ENCODE results near the gene RNF212B. TPM values are rescaled to one million over a fixed set of nuclear protein-coding genes. Genes with fewer than 3 reads are reported as not detected.
A peak's percentile ranks its signal among the peaks of the same experiment; 100 is the strongest.

RNF212B gene
- total and polyA plus RNA-seq, 2 of the 13 experiments (the other 11 are each of a cell fraction or from before 2014, with no cell fraction given): 0.05 TPM; not detected in 1

DNA sequence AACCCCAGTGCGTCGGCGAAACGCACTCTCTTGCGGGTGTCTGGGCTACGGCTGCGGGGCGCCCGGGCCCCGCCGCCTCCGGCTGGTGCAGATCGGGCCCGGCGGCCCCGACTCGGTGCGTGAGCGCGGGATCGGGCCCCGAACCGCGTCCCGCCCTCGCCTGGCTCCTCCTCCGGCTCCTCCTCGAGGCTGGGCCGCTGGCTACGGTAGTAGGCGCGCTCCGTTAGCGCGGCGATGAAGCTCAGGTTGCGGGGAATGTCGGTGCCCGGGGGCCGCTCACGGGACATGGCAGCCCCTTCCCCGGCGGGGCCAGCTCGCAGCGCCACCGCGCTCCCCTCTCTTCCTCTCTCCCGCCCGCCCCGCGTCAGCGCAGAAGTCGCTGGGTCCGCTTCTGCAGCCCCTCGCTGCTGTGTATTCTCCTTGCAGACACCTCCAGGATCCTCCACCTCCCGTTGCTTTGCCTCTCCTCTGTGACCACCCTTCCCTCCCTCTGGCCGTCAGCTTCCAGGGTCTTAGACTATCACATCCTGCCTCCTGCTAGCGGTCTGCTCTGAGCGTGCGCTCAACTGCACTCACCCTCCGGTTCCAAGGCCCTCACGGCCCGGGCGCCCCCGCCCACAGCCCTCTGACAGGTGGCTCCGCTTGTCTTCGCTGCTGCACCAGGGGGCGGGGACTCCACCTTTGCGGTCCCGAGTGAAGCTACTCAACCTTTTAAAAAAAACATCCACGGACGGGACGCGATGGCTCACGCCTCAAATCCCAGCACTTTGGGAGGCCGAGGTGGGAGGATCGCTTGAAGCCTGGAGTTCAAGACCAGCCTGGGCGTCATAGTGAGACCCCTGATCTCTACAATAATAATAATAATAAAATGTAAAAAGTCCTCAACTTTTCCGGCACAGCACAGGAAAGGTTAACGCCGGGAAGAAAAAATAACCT, 64.8 kb downstream of the RNF212B start, which contains the start of gene PPP1R3E (continued):
- no peak for TF ChIP-seq ZBTB39 (CRISPR knock-in tag; IDR thresholded peaks at IDR 0.05)
- peak; percentile 74; the same call in 1 of the 2 replicates for TF ChIP-seq ZNF792 (CRISPR knock-in tag; IDR thresholded peaks at IDR 0.05)
- peak; percentile 90 for TF ChIP-seq SAP130 (CRISPR knock-in tag; IDR thresholded peaks at IDR 0.05; ENCODE audit: low read depth)
- TF ChIP-seq, protein P1, sequence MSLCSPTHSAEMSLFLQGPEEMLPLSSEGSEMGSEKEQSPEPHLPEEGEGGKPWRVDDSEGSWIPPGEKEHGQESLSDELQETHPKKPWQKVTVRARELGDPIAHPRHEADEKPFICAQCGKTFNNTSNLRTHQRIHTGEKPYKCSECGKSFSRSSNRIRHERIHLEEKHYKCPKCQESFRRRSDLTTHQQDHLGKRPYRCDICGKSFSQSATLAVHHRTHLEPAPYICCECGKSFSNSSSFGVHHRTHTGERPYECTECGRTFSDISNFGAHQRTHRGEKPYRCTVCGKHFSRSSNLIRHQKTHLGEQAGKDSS (CRISPR knock-in tag; IDR thresholded peaks at IDR 0.05; ENCODE audit: borderline replicate concordance, low read depth): peak; percentile 60; the same call in 1 of the 2 replicates
- 0 out of 2 replicates have a peak, but pooled peaks have one; percentile 52 for TF ChIP-seq TEF (CRISPR knock-in tag; IDR thresholded peaks at IDR 0.05)
- peak; percentile 84; the same call in 1 of the 2 replicates for TF ChIP-seq ZSCAN12 (CRISPR knock-in tag; IDR thresholded peaks at IDR 0.05)
- TF ChIP-seq, protein P2, sequence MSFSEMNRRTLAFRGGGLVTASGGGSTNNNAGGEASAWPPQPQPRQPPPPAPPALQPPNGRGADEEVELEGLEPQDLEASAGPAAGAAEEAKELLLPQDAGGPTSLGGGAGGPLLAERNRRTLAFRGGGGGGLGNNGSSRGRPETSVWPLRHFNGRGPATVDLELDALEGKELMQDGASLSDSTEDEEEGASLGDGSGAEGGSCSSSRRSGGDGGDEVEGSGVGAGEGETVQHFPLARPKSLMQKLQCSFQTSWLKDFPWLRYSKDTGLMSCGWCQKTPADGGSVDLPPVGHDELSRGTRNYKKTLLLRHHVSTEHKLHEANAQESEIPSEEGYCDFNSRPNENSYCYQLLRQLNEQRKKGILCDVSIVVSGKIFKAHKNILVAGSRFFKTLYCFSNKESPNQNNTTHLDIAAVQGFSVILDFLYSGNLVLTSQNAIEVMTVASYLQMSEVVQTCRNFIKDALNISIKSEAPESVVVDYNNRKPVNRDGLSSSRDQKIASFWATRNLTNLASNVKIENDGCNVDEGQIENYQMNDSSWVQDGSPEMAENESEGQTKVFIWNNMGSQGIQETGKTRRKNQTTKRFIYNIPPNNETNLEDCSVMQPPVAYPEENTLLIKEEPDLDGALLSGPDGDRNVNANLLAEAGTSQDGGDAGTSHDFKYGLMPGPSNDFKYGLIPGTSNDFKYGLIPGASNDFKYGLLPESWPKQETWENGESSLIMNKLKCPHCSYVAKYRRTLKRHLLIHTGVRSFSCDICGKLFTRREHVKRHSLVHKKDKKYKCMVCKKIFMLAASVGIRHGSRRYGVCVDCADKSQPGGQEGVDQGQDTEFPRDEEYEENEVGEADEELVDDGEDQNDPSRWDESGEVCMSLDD (CRISPR knock-in tag; IDR thresholded peaks at IDR 0.05; ENCODE audit: borderline replicate concordance): no peak; the same call in 1 of the 2 replicates
- no peak for TF ChIP-seq KDM6A (CRISPR knock-in tag; IDR thresholded peaks at IDR 0.05; ENCODE audit: low read depth)
- TF ChIP-seq NR1H2 (CRISPR knock-in tag; IDR thresholded peaks at IDR 0.05; ENCODE audit: borderline replicate concordance, low read depth): no peak; the same call in 1 of the 2 replicates
- TF ChIP-seq ZNF354B (CRISPR knock-in tag; IDR thresholded peaks at IDR 0.05): 0 out of 2 replicates have a peak, but pooled peaks have one; percentile 60
- peak; percentile 58; the same call in 1 of the 2 replicates for TF ChIP-seq KLF12 (CRISPR knock-in tag; IDR thresholded peaks at IDR 0.05; ENCODE audit: borderline replicate concordance)
- TF ChIP-seq KDM5B (CRISPR knock-in tag; IDR thresholded peaks at IDR 0.05; ENCODE audit: borderline replicate concordance): peak; percentile 100
- TF ChIP-seq ETV5 (CRISPR knock-in tag; IDR thresholded peaks at IDR 0.05; ENCODE audit: borderline replicate concordance): peak; percentile 74
- peak; percentile 89 for TF ChIP-seq MXD3 (CRISPR knock-in tag; IDR thresholded peaks at IDR 0.05)
- no peak for TF ChIP-seq STAG1 (CRISPR knock-in tag; IDR thresholded peaks at IDR 0.05)
- peak; percentile 82 for TF ChIP-seq MEIS2 (CRISPR knock-in tag; IDR thresholded peaks at IDR 0.05)
- TF ChIP-seq, protein P3, sequence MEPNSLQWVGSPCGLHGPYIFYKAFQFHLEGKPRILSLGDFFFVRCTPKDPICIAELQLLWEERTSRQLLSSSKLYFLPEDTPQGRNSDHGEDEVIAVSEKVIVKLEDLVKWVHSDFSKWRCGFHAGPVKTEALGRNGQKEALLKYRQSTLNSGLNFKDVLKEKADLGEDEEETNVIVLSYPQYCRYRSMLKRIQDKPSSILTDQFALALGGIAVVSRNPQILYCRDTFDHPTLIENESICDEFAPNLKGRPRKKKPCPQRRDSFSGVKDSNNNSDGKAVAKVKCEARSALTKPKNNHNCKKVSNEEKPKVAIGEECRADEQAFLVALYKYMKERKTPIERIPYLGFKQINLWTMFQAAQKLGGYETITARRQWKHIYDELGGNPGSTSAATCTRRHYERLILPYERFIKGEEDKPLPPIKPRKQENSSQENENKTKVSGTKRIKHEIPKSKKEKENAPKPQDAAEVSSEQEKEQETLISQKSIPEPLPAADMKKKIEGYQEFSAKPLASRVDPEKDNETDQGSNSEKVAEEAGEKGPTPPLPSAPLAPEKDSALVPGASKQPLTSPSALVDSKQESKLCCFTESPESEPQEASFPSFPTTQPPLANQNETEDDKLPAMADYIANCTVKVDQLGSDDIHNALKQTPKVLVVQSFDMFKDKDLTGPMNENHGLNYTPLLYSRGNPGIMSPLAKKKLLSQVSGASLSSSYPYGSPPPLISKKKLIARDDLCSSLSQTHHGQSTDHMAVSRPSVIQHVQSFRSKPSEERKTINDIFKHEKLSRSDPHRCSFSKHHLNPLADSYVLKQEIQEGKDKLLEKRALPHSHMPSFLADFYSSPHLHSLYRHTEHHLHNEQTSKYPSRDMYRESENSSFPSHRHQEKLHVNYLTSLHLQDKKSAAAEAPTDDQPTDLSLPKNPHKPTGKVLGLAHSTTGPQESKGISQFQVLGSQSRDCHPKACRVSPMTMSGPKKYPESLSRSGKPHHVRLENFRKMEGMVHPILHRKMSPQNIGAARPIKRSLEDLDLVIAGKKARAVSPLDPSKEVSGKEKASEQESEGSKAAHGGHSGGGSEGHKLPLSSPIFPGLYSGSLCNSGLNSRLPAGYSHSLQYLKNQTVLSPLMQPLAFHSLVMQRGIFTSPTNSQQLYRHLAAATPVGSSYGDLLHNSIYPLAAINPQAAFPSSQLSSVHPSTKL (CRISPR knock-in tag; IDR thresholded peaks at IDR 0.05): peak; percentile 49; the same call in 1 of the 2 replicates

Data from HepG2 (cell line).